Pancreas (tissue), 10 donors: Measurements from ENCODE around the gene UBASH3B. TPM values are rescaled to one million over a fixed set of nuclear protein-coding genes. Genes with fewer than 3 reads are reported as not detected.

Experiments
- ATAC-seq, 4 donors: fragments of 200-7000 bp; cut with Tn5 transposase; one replicate each; pipeline versions ENCODE4 v1.8.0 to v1.9.1; 2020; ENCODE audit warnings: mild to moderate bottlenecking in 4 of 4, moderate library complexity in 4 of 4
- DNase-seq, 6 donors: peaks; one replicate each; pipeline ENCODE4 v3.0.0-alpha.2; 2020
- FAIRE-seq: peaks from 2 replicates; lab custom pipeline; 2012; peaks lifted over from hg19 to GRCh38; lab: Jason Lieb, UNC
- H3K27ac ChIP-seq, 4 donors: fragments of 200-600 bp; sonication (generic); 1 replicate in 3 of 4; 2 replicates in 1 of 4; pipeline versions ENCODE4 v1.5.0 to v1.8.0; 2020
- H3K27me3 ChIP-seq, 4 donors: fragments of 200-600 bp; one replicate each; pipeline ENCODE4 v1.8.0; 2021
- H3K36me3 ChIP-seq, 3 donors: fragments of 200-600 bp; sonication (generic) in 1 of 3; one replicate each; pipeline versions ENCODE4 v1.5.0 to v1.8.0; 2020 to 2021
- H3K4me1 ChIP-seq, 3 donors: fragments of 200-600 bp; one replicate each; pipeline ENCODE4 v1.8.0; 2021
- H3K4me3 ChIP-seq, 4 donors: fragments of 200-600 bp; sonication (generic) in 2 of 4; one replicate each; pipeline versions ENCODE4 v1.5.0 to v1.8.0; 2020 to 2021
- H3K9me3 ChIP-seq, 4 donors: fragments of 200-600 bp; one replicate each; pipeline ENCODE4 v1.8.0; 2021
- CTCF ChIP-seq, 4 donors: fragments of 200-600 bp; sonication (generic) in 3 of 4; IDR thresholded peaks; one replicate each; pipeline versions ENCODE4 v1.5.0 to v1.8.0; 2021; ENCODE audit warnings: antibody characterized with exemption in 4 of 4
- WGBS, 2 donors: extraction: QIAGEN DNeasy Blood & Tissue Kit; methylation state at CpG; one replicate each; pipeline ENCODE4 v1.1.7; 2013; 5-methylcytosine and 5-hydroxymethylcytosine counted together
- intact Hi-C, 3 donors: fragments of 100-400 bp; cut with DNase I; formaldehyde crosslinking; loops; one replicate each; pipeline versions ENCODE4 v1.11.1 to v1.14.2; 2022
- polyA plus RNA-seq, 2 donors: library from polyadenylated mRNA; stranded (reverse); fragments of 200-250 nt; gene quantifications; one replicate each; pipeline ENCODE4 v1.2.3, GENCODE V29; 2013
- total RNA-seq, 6 donors: library from RNA; stranded (reverse); fragmentation: NEBNext Ultra II Directional in 4 of 6; extraction: Animal tissue kit (Norgen Biotek cat#: 25700) in 4 of 6; gene quantifications; one replicate each; pipeline versions ENCODE4 v1.2.1 to v1.2.4, GENCODE V29; 2021 to 2023
- donor health status: healthy with polysubstance abuse.
- donor health status: DM: no; HTN: no; CAD: no; lungs with moderate emphysema.
- donor health status: DM: no; HTN: no; CAD: no.
- donor health status: control.
- donor health status: control.
- donor health status: Bipolar disorder and iron deficiency.
- donor health status: DM: yes; HTN: yes; CAD: no.
- donor health status: DM: no; HTN: no; CAD: no.
- donor health status: DM: no; HTN: no; CAD: no.
- donor health status: DM: yes; HTN: yes; CAD: no.

UBASH3B gene
- total and polyA plus RNA-seq, 8 donors = 0.56 to 5.8 (median 1.8) TPM

- Histone ChIP-seq H3K9me3 (no peaks in the 10 kb centered on the region), H3K36me3 (no peaks in the 10 kb centered on the region), H3K4me1 (no peaks in the 10 kb centered on the region), H3K4me3 (no peak overlapping the region), H3K27me3 (no peaks in the 10 kb centered on the region), H3K27ac (no peak overlapping the region)
- ATAC-seq = no peak
- no peak for FAIRE-seq
- TF ChIP-seq CTCF (IDR thresholded peaks at IDR 0.05) = no peak
- DNase-seq = no peak
- 46 to 54% methylated on average over 11 of the region's 11 CpGs for WGBS, 2 donors
- intact Hi-C loops = no loop called here
These were observed 41.1 kb downstream of the UBASH3B start for GRCh38 chr11:122696662-122697061.

DNA sequence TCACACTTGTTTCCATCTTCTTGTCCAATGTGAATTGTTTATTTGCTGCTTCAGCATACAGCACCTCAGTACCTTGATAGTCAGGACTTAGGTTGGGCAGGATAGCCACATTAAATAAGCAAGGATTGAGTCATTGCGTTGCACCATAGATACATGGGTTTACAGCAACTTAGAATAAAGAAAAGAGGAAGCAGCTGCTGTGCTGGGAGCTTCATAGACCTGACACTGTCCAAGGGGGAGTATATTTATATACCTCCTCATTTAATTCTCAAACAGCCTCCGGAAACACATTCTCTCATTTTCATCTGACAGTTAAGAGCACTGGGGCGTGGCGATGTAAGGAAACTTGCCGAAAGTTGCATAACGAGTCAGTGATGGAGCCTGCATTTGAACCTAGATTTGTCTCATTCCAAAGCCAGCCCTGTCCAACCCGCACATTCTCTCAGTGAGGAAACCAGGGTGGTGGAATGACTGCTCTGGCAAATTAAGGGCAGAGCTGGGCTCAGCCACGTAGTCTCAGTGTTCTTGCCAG is 42.2 kb downstream of the UBASH3B start:
- H3K27me3 ChIP-seq = no peaks in the 10 kb centered on the region
- ATAC-seq (peak in 2 of 4 donors; percentile 66 to 71), DNase-seq (no peak), FAIRE-seq (no peak)
- no peaks in the 10 kb centered on the region for H3K9me3 ChIP-seq
- H3K4me3 ChIP-seq = no peak overlapping the region
- intact Hi-C loops = no loop called here
- no peaks in the 10 kb centered on the region for H3K4me1 ChIP-seq
- no peak overlapping the region for H3K27ac ChIP-seq
- WGBS, 2 donors = 74 to 87% methylated on average over 8 of the region's 8 CpGs
- TF ChIP-seq CTCF (IDR thresholded peaks at IDR 0.05) = no peak
- H3K36me3 ChIP-seq = no peaks in the 10 kb centered on the region

DNA sequence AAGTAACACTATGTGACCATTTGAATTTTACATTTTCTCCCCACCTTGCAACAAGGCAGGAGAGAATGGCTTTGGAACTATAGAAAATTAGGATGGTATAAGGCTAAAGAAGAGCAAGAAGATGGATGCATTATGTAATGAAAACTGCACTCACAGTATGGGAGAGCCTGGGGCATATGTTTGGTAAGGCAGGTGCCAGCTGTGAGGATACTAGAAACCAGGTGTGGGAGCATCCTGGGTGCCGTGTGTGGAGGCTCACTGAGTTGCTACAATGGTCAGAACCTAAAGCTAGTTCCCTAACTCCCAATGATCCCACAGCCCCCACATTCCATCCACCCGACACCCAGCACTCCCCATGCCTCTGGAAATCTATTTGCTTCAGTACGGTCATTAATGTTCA is 42.9 kb downstream of the UBASH3B start:
- H3K36me3 ChIP-seq = no peaks in the 10 kb centered on the region
- ATAC-seq = no peak
- intact Hi-C loops = no loop called here
- H3K9me3 ChIP-seq = no peaks in the 10 kb centered on the region
- no peak for DNase-seq
- no peak overlapping the region for H3K27ac ChIP-seq
- H3K27me3 ChIP-seq = no peaks in the 10 kb centered on the region
- no peaks in the 10 kb centered on the region for H3K4me1 ChIP-seq
- H3K4me3 ChIP-seq = no peak overlapping the region
- no peak for FAIRE-seq
- TF ChIP-seq CTCF (IDR thresholded peaks at IDR 0.05) = no peak
- 66 to 83% methylated on average over 3 of the region's 3 CpGs for WGBS, 2 donors

GRCh38 chr11:122700666-122701065 is 45.1 kb downstream of the UBASH3B start:
- 80 to 83% methylated on average over 3 of the region's 3 CpGs for WGBS, 2 donors
- FAIRE-seq (no peak), ATAC-seq (no peak), DNase-seq (no peak)
- no peak for TF ChIP-seq CTCF (IDR thresholded peaks at IDR 0.05)
- Histone ChIP-seq H3K4me3 (no peak overlapping the region), H3K27ac (no peak overlapping the region), H3K27me3 (no peaks in the 10 kb centered on the region), H3K4me1 (no peaks in the 10 kb centered on the region), H3K36me3 (no peaks in the 10 kb centered on the region), H3K9me3 (no peaks in the 10 kb centered on the region)
- intact Hi-C loops = no loop called here

- Histone ChIP-seq H3K27me3 (no peaks in the 10 kb centered on the region), H3K36me3 (no peaks in the 10 kb centered on the region), H3K27ac (no peak overlapping the region), H3K9me3 (no peaks in the 10 kb centered on the region), H3K4me1 (no peaks in the 10 kb centered on the region), H3K4me3 (no peak overlapping the region)
- FAIRE-seq (no peak), DNase-seq (no peak), ATAC-seq (no peak)
- intact Hi-C loops = no loop called here
- WGBS, 2 donors = 44 to 57% methylated on average over 4 of the region's 4 CpGs
- TF ChIP-seq CTCF (IDR thresholded peaks at IDR 0.05) = no peak
These were observed 45.6 kb downstream of the UBASH3B start for GRCh38 chr11:122701143-122701542.
